Karpas-422 (cell line): ENCODE data around the gene RASEF. TPM values are rescaled to one million over a fixed set of nuclear protein-coding genes. Genes with fewer than 3 reads are reported as not detected.

Experiments used
- DNase-seq: peaks from one replicate; pipeline ENCODE4 v3.0.0-alpha.2; 2015
- H2AFZ ChIP-seq: fragments of 200-600 bp; sonication (generic); 2 replicates; pipeline ENCODE4 v1.6.1; 2014; ENCODE audit warnings: antibody characterized with exemption, low read length, mixed read lengths
- H3K27ac ChIP-seq: fragments of 200-600 bp; sonication (generic); 2 replicates; pipeline ENCODE4 v1.5.1; 2014; ENCODE audit warnings: mild to moderate bottlenecking, low read length, moderate library complexity
- H3K27me3 ChIP-seq: fragments of 200-600 bp; sonication (generic); 2 replicates; pipeline ENCODE4 v1.6.1; 2014; ENCODE audit warnings: low read length, mixed read lengths
- H3K36me3 ChIP-seq: fragments of 200-600 bp; sonication (generic); 2 replicates; pipeline ENCODE4 v1.6.1; 2014; ENCODE audit warnings: low read length, mixed read lengths; ENCODE audit not compliant: insufficient read depth
- H3K4me1 ChIP-seq: fragments of 200-600 bp; sonication (generic); 2 replicates; pipeline ENCODE4 v1.6.1; 2014; ENCODE audit warnings: mild to moderate bottlenecking, low read length, mixed read lengths
- H3K4me2 ChIP-seq: fragments of 200-600 bp; sonication (generic); 2 replicates; pipeline ENCODE4 v1.6.1; 2014; ENCODE audit warnings: low read length, low read depth, mild to moderate bottlenecking; ENCODE audit not compliant: poor library complexity, severe bottlenecking
- H3K4me3 ChIP-seq: fragments of 200-600 bp; sonication (generic); 2 replicates; pipeline ENCODE4 v1.5.1; 2014; ENCODE audit warnings: mild to moderate bottlenecking, antibody characterized with exemption, low read length, mixed read lengths
- H3K79me2 ChIP-seq: fragments of 200-600 bp; sonication (generic); 2 replicates; pipeline ENCODE4 v1.6.1; 2014; ENCODE audit warnings: mild to moderate bottlenecking, low read length, mixed read lengths
- H3K9ac ChIP-seq: fragments of 200-600 bp; sonication (generic); 2 replicates; pipeline ENCODE4 v1.6.0; 2014; ENCODE audit warnings: low read length
- H3K9me2 ChIP-seq: fragments of 200-600 bp; sonication (generic), shearing (Covaris generic); replicated peaks from 2 replicates; pipeline ENCODE4 v1.6.0; 2014; ENCODE audit warnings: mild to moderate bottlenecking, low read length, moderate library complexity; ENCODE audit not compliant: insufficient read depth
- H3K9me3 ChIP-seq: fragments of 300-700, 200-600 bp; sonication (generic); 2 replicates; pipeline ENCODE4 v1.6.1; 2014; ENCODE audit warnings: low read length, mixed read lengths
- H4K20me1 ChIP-seq: fragments of 200-600 bp; sonication (generic); 2 replicates; pipeline ENCODE4 v1.6.1; 2014; ENCODE audit warnings: mild to moderate bottlenecking, antibody characterized with exemption, low read length, low read depth; ENCODE audit not compliant: insufficient read depth
- total RNA-seq: library from RNA; depleted of rRNA; stranded (reverse); fragments of >200 nt; shearing (Covaris generic); gene quantifications from 2 replicates; pipeline ENCODE4 v1.2.3, GENCODE V29; 2014; ENCODE audit warnings: low replicate concordance

Gene RASEF
- total RNA-seq, 1 experiment from 2014 or later = 0.15 TPM

DNA sequence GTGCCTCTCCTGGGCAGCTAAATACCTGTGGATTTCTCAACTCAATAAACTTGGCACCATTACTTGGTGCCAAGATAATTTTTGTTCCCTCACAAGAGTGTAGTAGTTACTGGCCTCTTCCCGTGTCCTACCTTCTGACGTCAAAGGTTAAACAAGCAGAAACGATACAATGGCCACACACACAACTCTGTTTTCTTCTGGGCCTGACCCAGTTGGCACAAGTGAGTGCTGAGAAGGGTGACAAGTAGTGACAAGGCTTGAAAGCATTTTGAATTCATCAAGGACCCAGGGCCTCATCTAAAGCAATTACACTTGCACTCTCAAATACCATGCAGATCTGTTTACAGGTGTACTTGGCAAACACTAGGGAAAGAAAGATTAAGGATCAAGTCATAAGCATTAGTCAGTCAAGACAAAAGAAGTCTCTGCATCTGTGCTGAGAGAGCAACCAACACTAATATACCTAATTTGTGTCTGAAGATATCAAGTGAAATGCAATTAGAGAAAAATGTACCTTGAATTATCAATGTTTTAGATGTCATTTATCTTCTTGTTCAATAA lies 30.8 kb downstream of the RASEF start:
- Histone ChIP-seq H4K20me1 (no peaks in the 10 kb centered on the region), H2AFZ (no peak overlapping the region), H3K9ac (no peak overlapping the region), H3K36me3 (no peaks in the 10 kb centered on the region), H3K4me2 (no peak overlapping the region), H3K4me1 (peaks cover 7% of the 10 kb centered on the region; the same call in 1 of the 2 replicates), H3K79me2 (no peaks in the 10 kb centered on the region), H3K27ac (no peak overlapping the region), H3K27me3 (no peaks in the 10 kb centered on the region), H3K9me3 (no peaks in the 10 kb centered on the region), H3K4me3 (no peak overlapping the region), H3K9me2 (no peaks in the 10 kb centered on the region)
- no peak for DNase-seq

DNA sequence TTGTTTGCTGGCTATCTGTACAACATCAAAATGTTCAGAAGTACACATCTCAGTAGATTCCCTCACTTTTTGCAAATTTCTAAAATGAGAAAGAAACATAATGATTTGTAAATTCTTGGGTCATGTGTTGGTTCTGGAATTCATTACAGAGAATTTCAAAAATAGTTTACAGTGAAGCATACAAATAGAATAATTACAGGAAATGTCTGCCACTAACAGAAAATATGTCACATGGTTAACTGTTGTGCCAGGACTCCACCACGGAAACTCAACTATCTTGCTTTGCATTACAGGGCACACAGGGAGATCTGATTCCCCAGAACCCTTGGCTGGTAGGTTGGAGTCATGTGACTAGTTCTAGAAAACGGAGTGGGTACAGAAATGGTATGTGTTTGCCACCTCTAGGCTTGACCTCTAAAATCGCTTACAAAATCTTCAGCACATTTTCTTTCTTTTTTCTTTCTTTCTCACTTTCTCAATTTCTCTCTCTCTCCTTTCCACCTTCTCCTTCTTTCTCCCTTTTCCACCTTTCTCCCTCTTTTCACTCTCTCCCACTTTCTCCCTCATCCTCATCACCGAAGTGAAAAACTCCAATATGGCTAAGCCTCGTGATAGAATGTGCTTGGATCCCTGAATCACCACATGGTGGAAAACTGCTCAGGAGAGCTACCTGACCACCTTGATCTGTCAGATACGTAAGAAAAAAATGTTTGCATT lies 32.4 kb downstream of the RASEF start:
- Histone ChIP-seq H3K9me3 (no peaks in the 10 kb centered on the region), H4K20me1 (no peaks in the 10 kb centered on the region), H3K9me2 (no peaks in the 10 kb centered on the region), H3K4me3 (no peak overlapping the region), H3K9ac (no peak overlapping the region), H3K79me2 (no peaks in the 10 kb centered on the region), H3K27ac (no peak overlapping the region), H3K4me2 (no peak overlapping the region), H3K4me1 (peaks cover 7% of the 10 kb centered on the region; the same call in 1 of the 2 replicates), H3K27me3 (no peaks in the 10 kb centered on the region), H2AFZ (no peak overlapping the region), H3K36me3 (no peaks in the 10 kb centered on the region)
- DNase-seq = no peak

DNA sequence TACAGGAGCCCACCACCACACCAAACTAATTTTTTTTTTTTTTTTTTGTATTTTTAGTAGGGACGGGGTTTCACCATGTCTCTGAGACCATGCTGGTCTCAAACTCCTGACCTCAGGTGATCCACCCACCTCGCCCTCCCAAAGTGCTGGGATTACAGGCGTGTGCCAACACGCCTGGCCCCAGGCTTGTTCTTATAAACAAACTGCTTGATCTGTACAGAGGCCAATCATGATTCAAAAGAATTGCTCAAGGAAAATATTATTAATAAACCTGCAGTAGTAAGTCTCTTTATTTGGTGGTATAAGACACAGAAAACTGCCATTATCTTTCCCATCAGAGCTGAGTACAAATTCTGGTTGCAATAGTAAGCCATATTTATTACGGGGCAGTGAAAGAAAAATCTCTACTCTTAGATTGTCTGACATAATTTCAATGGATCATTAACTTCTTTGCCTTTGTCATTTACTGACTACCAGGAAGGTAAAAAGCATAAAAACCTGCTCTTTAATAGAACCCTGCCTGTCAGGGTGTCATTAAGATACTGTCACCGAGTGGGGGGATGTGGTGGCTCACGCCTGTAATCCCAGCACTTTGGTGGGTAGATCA lies 33.3 kb downstream of the RASEF start:
- H3K27ac ChIP-seq = no peak overlapping the region
- no peaks in the 10 kb centered on the region for H4K20me1 ChIP-seq
- no peak overlapping the region for H3K4me2 ChIP-seq
- H2AFZ ChIP-seq = no peak overlapping the region
- peaks cover 17% of the 10 kb centered on the region for H3K4me1 ChIP-seq
- no peaks in the 10 kb centered on the region for H3K27me3 ChIP-seq
- DNase-seq = no peak
- H3K9me3 ChIP-seq = no peaks in the 10 kb centered on the region
- no peaks in the 10 kb centered on the region for H3K79me2 ChIP-seq
- H3K9me2 ChIP-seq = no peaks in the 10 kb centered on the region
- H3K9ac ChIP-seq = no peak overlapping the region
- no peaks in the 10 kb centered on the region for H3K36me3 ChIP-seq
- no peak overlapping the region for H3K4me3 ChIP-seq

DNA sequence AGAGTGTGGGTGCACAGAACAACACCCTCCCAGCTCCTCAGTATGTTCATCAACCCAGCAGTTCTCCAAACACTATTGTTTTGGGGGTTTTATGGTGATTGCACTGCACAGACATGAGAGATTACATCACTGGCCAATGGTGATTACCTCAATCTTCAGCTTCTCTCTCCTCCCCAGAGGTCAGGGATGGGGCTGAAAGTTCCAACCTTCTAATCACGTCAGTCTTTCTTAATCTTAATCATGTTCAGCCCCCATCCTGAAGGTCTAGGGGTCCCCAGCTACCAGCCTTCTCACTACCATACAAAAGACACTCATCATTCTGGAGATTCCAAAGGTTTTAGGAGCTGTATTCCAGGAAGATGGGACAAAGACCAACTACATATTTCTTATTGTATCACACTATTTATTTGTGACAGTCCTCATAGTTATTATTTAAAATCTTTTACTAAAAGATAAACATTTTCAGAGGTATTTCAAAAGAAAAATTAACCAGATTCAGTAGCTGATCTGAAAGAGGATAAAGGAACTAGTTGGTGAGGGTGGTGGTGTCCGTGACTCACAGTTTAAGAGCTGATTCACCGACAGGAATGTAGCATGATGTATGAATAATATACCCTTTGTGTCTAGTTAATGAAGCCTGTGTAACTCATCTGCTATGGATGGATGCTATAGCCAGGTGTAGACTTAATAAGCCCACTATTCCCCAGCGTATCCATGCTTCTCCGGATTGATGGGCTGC lies 35.6 kb downstream of the RASEF start:
- H3K4me2 ChIP-seq = no peak overlapping the region
- H3K9ac ChIP-seq = no peak overlapping the region
- peaks cover 40% of the 10 kb centered on the region for H3K4me1 ChIP-seq
- H3K4me3 ChIP-seq = no peak overlapping the region
- H3K9me3 ChIP-seq = no peaks in the 10 kb centered on the region
- no peaks in the 10 kb centered on the region for H3K79me2 ChIP-seq
- no peaks in the 10 kb centered on the region for H3K9me2 ChIP-seq
- no peaks in the 10 kb centered on the region for H3K36me3 ChIP-seq
- no peak overlapping the region for H3K27ac ChIP-seq
- no peak for DNase-seq
- no peaks in the 10 kb centered on the region for H3K27me3 ChIP-seq
- no peaks in the 10 kb centered on the region for H4K20me1 ChIP-seq
- H2AFZ ChIP-seq = no peak overlapping the region

DNA sequence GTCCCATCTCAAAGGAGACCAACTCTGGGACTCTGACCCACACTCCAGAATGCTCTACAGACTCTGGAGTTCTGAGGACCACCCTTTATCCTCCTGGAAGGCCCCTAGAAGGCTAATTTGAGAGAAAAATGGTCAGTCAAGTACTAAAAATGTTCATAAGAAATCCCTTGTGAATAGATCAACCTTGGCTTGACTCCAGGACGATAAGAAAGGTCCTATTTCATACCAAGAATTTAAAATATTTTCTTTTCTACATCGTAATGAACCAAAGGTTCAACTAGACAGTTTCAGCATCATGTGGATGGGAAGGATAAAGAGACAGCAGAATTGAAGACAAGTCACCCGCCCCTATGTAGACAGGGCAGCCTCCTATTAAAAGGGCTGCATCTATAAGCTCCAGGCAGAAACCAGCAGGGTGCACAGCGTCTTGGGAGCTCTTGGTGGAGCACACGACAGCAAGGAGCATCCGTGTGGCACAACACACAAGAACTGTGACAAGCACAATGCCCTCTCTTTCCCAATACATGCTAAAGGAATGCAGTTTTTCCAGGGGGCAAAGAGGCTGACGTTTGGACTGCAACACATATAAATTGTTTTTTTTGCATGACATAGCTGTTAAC lies 38.3 kb downstream of the RASEF start:
- Histone ChIP-seq H3K9ac (no peak overlapping the region), H3K79me2 (no peaks in the 10 kb centered on the region), H3K27me3 (no peaks in the 10 kb centered on the region), H3K27ac (peak overlapping the region; percentile 74), H3K36me3 (no peaks in the 10 kb centered on the region), H4K20me1 (no peaks in the 10 kb centered on the region), H3K4me2 (peak overlapping the region; percentile 28), H3K4me1 (peaks cover 55% of the 10 kb centered on the region), H3K4me3 (no peak overlapping the region), H2AFZ (0 out of 2 replicates have a peak overlapping the region, but pooled peaks have one; percentile 10), H3K9me2 (no peaks in the 10 kb centered on the region), H3K9me3 (no peaks in the 10 kb centered on the region)
- no peak for DNase-seq

DNA sequence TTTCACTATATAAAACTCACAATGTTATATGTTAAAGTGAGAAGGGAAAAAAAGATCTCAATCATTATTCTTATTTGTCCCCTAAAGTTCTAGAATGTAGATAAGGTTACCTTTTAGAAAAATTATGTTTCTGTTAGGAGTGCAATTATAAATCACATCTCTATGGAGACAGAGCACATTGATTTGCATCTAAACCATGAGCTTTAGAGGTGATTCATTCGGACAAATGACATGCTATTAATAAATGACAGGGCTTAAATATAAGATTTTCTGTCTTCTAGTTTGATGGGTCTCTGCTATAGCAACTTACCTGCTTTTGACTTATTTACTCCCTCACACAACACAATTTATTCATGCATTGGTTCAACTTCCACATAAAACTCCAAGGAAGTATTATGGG lies 39.8 kb downstream of the RASEF start:
- DNase-seq = peak; percentile 70
- Histone ChIP-seq H3K27ac (peak overlapping the region; percentile 74), H3K4me1 (peaks cover 55% of the 10 kb centered on the region), H3K9me2 (no peaks in the 10 kb centered on the region), H4K20me1 (no peaks in the 10 kb centered on the region), H3K4me3 (no peak overlapping the region), H3K36me3 (no peaks in the 10 kb centered on the region), H2AFZ (no peak overlapping the region), H3K79me2 (no peaks in the 10 kb centered on the region), H3K27me3 (no peaks in the 10 kb centered on the region), H3K9me3 (no peaks in the 10 kb centered on the region), H3K4me2 (peak overlapping the region; percentile 28), H3K9ac (no peak overlapping the region)

DNA sequence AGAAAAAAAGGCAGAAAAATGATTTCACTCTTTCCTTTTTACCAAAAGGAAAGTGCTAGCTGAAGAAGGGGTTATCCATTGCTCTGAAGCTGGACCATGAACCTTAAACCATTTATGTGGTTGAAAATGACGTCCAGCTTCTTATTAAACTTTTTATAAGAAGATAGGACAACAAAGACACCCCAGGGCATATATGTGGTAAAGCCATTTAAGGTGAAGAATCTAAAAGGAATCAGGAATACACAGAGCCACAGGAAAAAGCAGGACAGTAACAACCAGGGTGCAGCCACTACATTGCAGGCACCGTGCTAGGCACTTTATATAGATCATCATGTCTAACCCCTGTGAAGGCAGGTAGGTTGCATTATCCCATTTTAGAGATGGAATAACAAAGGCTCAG lies 42.1 kb downstream of the RASEF start:
- H3K4me1 ChIP-seq = peaks cover 49% of the 10 kb centered on the region
- no peak overlapping the region for H2AFZ ChIP-seq

DNA sequence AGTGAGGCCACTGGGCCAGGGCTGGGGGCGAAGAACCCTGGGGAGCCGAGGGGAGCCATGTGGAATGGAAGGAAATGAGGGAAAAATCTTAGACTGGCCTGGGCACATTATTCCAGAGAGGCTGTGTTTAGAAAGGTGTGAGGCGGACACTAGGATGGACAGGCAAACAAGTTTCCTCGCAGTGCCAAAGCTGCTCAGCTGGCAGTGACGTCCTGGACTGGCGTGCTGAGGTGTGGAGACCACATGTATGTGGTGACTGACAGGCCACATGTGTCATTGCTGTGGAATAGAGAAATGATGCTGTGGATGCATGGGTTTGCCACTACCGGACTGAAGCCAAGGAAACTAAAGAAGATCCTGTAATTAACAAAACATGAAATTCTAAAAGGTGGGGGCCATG lies 42.6 kb downstream of the RASEF start:
- Histone ChIP-seq H3K9ac (no peak overlapping the region), H3K27ac (no peak overlapping the region), H3K79me2 (no peaks in the 10 kb centered on the region), H4K20me1 (no peaks in the 10 kb centered on the region), H3K4me2 (no peak overlapping the region), H3K4me1 (peaks cover 46% of the 10 kb centered on the region), H3K9me3 (no peaks in the 10 kb centered on the region), H3K36me3 (no peaks in the 10 kb centered on the region), H3K9me2 (no peaks in the 10 kb centered on the region), H2AFZ (no peak overlapping the region), H3K27me3 (no peaks in the 10 kb centered on the region), H3K4me3 (no peak overlapping the region)
- DNase-seq = no peak

More for the DNA sequence above, 42.1 kb downstream of the RASEF start:
- Histone ChIP-seq H3K79me2 (no peaks in the 10 kb centered on the region), H3K27ac (peak overlapping the region; percentile 74), H4K20me1 (no peaks in the 10 kb centered on the region), H3K4me2 (no peak overlapping the region), H3K27me3 (no peaks in the 10 kb centered on the region), H3K9me2 (no peaks in the 10 kb centered on the region), H3K9me3 (no peaks in the 10 kb centered on the region), H3K4me3 (no peak overlapping the region), H3K9ac (no peak overlapping the region), H3K36me3 (no peaks in the 10 kb centered on the region)
- DNase-seq = no peak
